Keratinocyte (primary cell): Measurements from ENCODE around the gene LGR6. TPM values are rescaled to one million over a fixed set of nuclear protein-coding genes. Genes with fewer than 3 reads are reported as not detected.

Experiments
- DNase-seq: peaks from one replicate; pipeline ENCODE4 v3.0.0-alpha.2; 2011; ENCODE audit warnings: low read depth, missing footprints, low spot score
- FAIRE-seq: peaks from 2 replicates; lab custom pipeline; 2011; peaks lifted over from hg19 to GRCh38; lab: Jason Lieb, UNC
- H2AFZ ChIP-seq: 2 replicates; pipeline ENCODE4 v1.6.0; 2012; ENCODE audit warnings: low read length, control low read depth, inconsistent platforms; ENCODE audit not compliant: control insufficient read depth
- H3K27ac ChIP-seq: 2 replicates; pipeline ENCODE4 v1.5.1; 2011; ENCODE audit warnings: low read length; ENCODE audit not compliant: control insufficient read depth, insufficient read depth
- H3K27me3 ChIP-seq: 3 replicates; pipeline ENCODE4 v1.6.0; 2011; ENCODE audit warnings: low read length; ENCODE audit not compliant: control insufficient read depth, insufficient read depth; ENCODE audit errors: extremely low read depth
- H3K36me3 ChIP-seq, 2 experiments: 2 replicates in 1 of 2; 3 replicates in 1 of 2; pipeline ENCODE4 v1.5.1; 2011; ENCODE audit warnings: low read length in 2 of 2, mild to moderate bottlenecking in 1 of 2; ENCODE audit not compliant: control insufficient read depth in 2 of 2, insufficient read depth in 2 of 2; ENCODE audit errors: extremely low read depth in 1 of 2
- H3K4me1 ChIP-seq: 3 replicates; pipeline ENCODE4 v1.5.1; 2011; ENCODE audit warnings: low read length; ENCODE audit not compliant: control insufficient read depth, insufficient read depth; ENCODE audit errors: extremely low read depth
- H3K4me2 ChIP-seq: 3 replicates; pipeline ENCODE4 v1.6.0; 2011; ENCODE audit warnings: low read depth, low read length; ENCODE audit not compliant: control insufficient read depth, insufficient read depth; ENCODE audit errors: extremely low read depth
- H3K4me3 ChIP-seq, 3 experiments: fragments of 200-600 bp in 1 of 3; sonication (generic) in 1 of 3; 2 replicates in 2 of 3; 3 replicates in 1 of 3; pipeline ENCODE4 v1.5.1; 2011 to 2016; ENCODE audit warnings: low read length in 3 of 3, mild to moderate bottlenecking in 3 of 3, control low read depth in 2 of 3, inconsistent platforms in 1 of 3, low read depth in 1 of 3, mixed read lengths in 1 of 3, mixed run types in 1 of 3, moderate library complexity in 1 of 3; ENCODE audit not compliant: control insufficient read depth in 2 of 3, insufficient read depth in 2 of 3; ENCODE audit errors: extremely low read depth in 1 of 3
- H3K79me2 ChIP-seq: 2 replicates; pipeline ENCODE4 v1.6.0; 2012; ENCODE audit warnings: low read length; ENCODE audit not compliant: control insufficient read depth, insufficient read depth
- H3K9ac ChIP-seq: 3 replicates; pipeline ENCODE4 v1.6.0; 2011; ENCODE audit warnings: low read length; ENCODE audit not compliant: control insufficient read depth, insufficient read depth; ENCODE audit errors: extremely low read depth
- H3K9me1 ChIP-seq: 3 replicates; pipeline ENCODE4 v1.6.0; 2011; ENCODE audit warnings: low read length; ENCODE audit not compliant: control insufficient read depth, insufficient read depth; ENCODE audit errors: extremely low read depth
- H3K9me3 ChIP-seq: 2 replicates; pipeline ENCODE4 v1.5.1; 2012; ENCODE audit warnings: low read depth, low read length; ENCODE audit not compliant: control insufficient read depth
- H4K20me1 ChIP-seq: 3 replicates; pipeline ENCODE4 v1.6.0; 2011; ENCODE audit warnings: low read length; ENCODE audit not compliant: control insufficient read depth, insufficient read depth; ENCODE audit errors: extremely low read depth
- EZH2 ChIP-seq: IDR thresholded peaks from one replicate; pipeline ENCODE4 v1.6.1; 2012; ENCODE audit warnings: inconsistent platforms, mild to moderate bottlenecking, low read length, moderate library complexity
- dilution Hi-C: fragments of 300-500 bp; cut with MboI; formaldehyde crosslinking; loops from one replicate; pipeline ENCODE4 v1.7.0; 2020; ENCODE audit warnings: low sequenced_read_pairs; ENCODE audit not compliant: extremely low pct_ligation_motif_present
- polyA plus RNA-seq, 5 experiments: library from polyadenylated mRNA; depleted of rRNA in 3 of 5; stranded (reverse) in 3 of 5; stranded (forward) in 1 of 5; unstranded in 1 of 5; fragments of >200 nt; gene quantifications; 1 replicate in 1 of 5; 2 replicates in 3 of 5; 3 replicates in 1 of 5; pipeline versions ENCODE4 v1.2.1 to v1.2.3, GENCODE V29; 2011 to 2012; ENCODE audit warnings: missing spikeins in 2 of 5, low read depth in 1 of 5, low replicate concordance in 1 of 5
- TF ChIP-seq, protein P1 (sequence below), 3 experiments: IDR thresholded peaks in 1 of 3; conservative IDR thresholded peaks in 1 of 3; optimal IDR thresholded peaks in 1 of 3; 2 replicates in 2 of 3; 3 replicates in 1 of 3; pipeline versions ENCODE3 to v1.5.1; 2011; ENCODE audit warnings: low read length in 3 of 3, mild to moderate bottlenecking in 3 of 3, moderate library complexity in 2 of 3, control low read depth in 1 of 3, inconsistent platforms in 1 of 3; ENCODE audit not compliant: insufficient read depth in 2 of 3; ENCODE audit errors: extremely low read depth in 1 of 3

The LGR6 gene
- polyA plus RNA-seq, 1 donor (not counting 4 experiments of a cell fraction or from before 2014, with no cell fraction given): 0.42 TPM

DNA sequence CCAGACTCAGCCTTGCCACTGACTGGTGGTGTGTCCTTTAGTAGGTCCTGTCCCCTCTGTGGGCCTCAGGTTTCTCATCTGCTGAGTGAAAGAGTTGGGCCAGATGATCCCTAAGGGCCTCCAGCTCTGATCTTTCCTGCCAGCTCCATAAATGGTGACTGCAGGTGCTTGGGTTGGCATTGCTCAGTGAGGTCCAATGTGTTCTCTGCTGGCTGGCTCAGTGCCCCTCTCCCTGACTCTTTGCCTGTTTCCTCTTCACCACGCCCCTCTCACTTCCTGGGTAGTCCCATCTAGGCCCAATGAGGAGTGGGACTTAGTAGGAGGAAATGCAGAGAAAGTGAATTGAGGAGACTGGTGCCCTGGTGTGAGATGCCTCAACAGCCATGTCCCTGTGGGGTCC is 111.6 kb downstream of the LGR6 start:
- FAIRE-seq: no peak
- no peak overlapping the region for H3K4me3 ChIP-seq
- dilution Hi-C loops: no loop called here
- no peaks in the 10 kb centered on the region for H3K79me2 ChIP-seq
- H3K9ac ChIP-seq: no peak overlapping the region
- DNase-seq: no peak
- no peaks in the 10 kb centered on the region for H3K27me3 ChIP-seq
- H3K9me3 ChIP-seq: no peaks in the 10 kb centered on the region
- no peaks in the 10 kb centered on the region for H3K36me3 ChIP-seq
- no peaks in the 10 kb centered on the region for H3K9me1 ChIP-seq
- no peak overlapping the region for H3K4me2 ChIP-seq
- H4K20me1 ChIP-seq: no peaks in the 10 kb centered on the region
- no peak overlapping the region for H2AFZ ChIP-seq
- TF ChIP-seq, protein P1, sequence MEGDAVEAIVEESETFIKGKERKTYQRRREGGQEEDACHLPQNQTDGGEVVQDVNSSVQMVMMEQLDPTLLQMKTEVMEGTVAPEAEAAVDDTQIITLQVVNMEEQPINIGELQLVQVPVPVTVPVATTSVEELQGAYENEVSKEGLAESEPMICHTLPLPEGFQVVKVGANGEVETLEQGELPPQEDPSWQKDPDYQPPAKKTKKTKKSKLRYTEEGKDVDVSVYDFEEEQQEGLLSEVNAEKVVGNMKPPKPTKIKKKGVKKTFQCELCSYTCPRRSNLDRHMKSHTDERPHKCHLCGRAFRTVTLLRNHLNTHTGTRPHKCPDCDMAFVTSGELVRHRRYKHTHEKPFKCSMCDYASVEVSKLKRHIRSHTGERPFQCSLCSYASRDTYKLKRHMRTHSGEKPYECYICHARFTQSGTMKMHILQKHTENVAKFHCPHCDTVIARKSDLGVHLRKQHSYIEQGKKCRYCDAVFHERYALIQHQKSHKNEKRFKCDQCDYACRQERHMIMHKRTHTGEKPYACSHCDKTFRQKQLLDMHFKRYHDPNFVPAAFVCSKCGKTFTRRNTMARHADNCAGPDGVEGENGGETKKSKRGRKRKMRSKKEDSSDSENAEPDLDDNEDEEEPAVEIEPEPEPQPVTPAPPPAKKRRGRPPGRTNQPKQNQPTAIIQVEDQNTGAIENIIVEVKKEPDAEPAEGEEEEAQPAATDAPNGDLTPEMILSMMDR (optimal IDR thresholded peaks at IDR 0.05 in 1 of 3, IDR thresholded peaks at IDR 0.05 in 1 of 3, conservative IDR thresholded peaks at IDR 0.05 in 1 of 3; ENCODE audit: extremely low read depth in 1 of 3, insufficient read depth in 2 of 3, low read length in 3 of 3): no peak
- no peak for TF ChIP-seq EZH2
- H3K27ac ChIP-seq: no peak overlapping the region
- no peaks in the 10 kb centered on the region for H3K4me1 ChIP-seq

DNA sequence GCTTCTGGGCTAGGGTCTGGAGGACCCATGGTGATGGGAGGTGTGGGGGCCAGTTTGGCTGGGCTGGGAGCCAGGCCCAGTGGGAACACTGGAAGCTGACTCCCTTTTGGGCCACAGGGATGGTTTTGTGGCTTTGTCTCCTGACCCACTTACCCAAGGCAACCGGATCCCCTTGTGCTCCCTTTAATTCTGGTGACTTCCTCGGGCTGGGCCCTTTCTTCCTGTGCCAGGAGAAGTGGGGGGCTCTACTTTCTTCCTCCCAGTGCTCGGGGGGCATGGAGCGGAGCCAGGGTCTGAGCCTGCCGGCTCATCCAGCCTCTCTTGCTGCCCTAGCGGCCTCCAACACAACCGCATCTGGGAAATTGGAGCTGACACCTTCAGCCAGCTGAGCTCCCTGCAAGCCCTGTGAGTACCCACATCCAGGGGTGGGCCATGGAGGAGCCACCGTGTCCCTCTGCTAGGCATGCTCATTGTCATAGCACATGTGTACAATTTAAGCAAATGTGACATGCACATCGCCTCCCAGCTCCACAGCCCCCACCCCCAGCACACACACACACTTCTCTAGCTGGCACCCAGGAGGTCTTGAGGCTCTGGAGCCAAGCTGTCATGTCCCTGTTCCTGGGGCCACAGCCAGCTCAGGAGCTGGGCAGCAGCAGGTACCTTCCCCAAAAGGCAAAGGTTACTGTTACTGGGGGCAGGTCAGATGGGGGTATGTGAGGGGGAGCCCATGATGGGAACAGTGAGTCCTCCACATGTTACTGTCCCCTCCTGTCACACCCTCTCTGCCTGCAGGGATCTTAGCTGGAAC is 113.1 kb downstream of the LGR6 start:
- Histone ChIP-seq H3K9me3 (no peaks in the 10 kb centered on the region), H4K20me1 (no peaks in the 10 kb centered on the region), H3K4me3 (no peak overlapping the region), H3K36me3 (no peaks in the 10 kb centered on the region), H3K9me1 (no peaks in the 10 kb centered on the region), H2AFZ (no peak overlapping the region), H3K4me2 (no peak overlapping the region), H3K27ac (no peak overlapping the region), H3K27me3 (no peaks in the 10 kb centered on the region), H3K4me1 (peaks cover 1% of the 10 kb centered on the region), H3K79me2 (no peaks in the 10 kb centered on the region), H3K9ac (no peak overlapping the region)
- TF ChIP-seq, protein P1 (optimal IDR thresholded peaks at IDR 0.05 in 1 of 3, IDR thresholded peaks at IDR 0.05 in 1 of 3, conservative IDR thresholded peaks at IDR 0.05 in 1 of 3; ENCODE audit: extremely low read depth in 1 of 3, insufficient read depth in 2 of 3, low read length in 3 of 3): no peak
- no peak for TF ChIP-seq EZH2
- dilution Hi-C loops: no loop called here
- no peak for FAIRE-seq
- no peak for DNase-seq
